K562 (cell line): ENCODE measurements around the gene NMT1. TPM values are rescaled to one million over a fixed set of nuclear protein-coding genes. Genes with fewer than 3 reads are reported as not detected.

ENCODE experiments used
- ARID4B ChIP-seq: sonication (generic); formaldehyde crosslinking; IDR thresholded peaks from 2 replicates; pipeline ENCODE4 v1.8.0; 2022; ENCODE audit warnings: mild to moderate bottlenecking, missing genetic modification reagents
- BRF1 ChIP-seq: IDR thresholded peaks from 3 replicates; pipeline ENCODE4 v1.6.1; 2011; ENCODE audit warnings: borderline replicate concordance, mild to moderate bottlenecking; ENCODE audit not compliant: insufficient read length; ENCODE audit errors: extremely low read depth
- CHD1 ChIP-seq: fragments of 200-600 bp; sonication (generic); IDR thresholded peaks from one replicate; pipeline ENCODE4 v1.6.1; 2012; ENCODE audit warnings: mild to moderate bottlenecking, moderate library complexity, low read length, inconsistent platforms
- CTCF ChIP-seq, 3 experiments: IDR thresholded peaks in 2 of 3; conservative IDR thresholded peaks in 1 of 3; 2 replicates each; pipeline ENCODE4 v1.5.1; 2011 to 2012; ENCODE audit warnings: low read length in 3 of 3, mild to moderate bottlenecking in 3 of 3, control low read depth in 2 of 3, improper control_type of control experiment in 1 of 3, inconsistent platforms in 1 of 3, low read depth in 1 of 3, mixed read lengths in 1 of 3, moderate library complexity in 1 of 3; ENCODE audit not compliant: insufficient read depth in 2 of 3
- ELK3 ChIP-seq: fragments of 450-650 bp; formaldehyde crosslinking; IDR thresholded peaks from 2 replicates; pipeline ENCODE4 v1.4.0; 2020; ENCODE audit warnings: mild to moderate bottlenecking
- GTF2B ChIP-seq: IDR thresholded peaks from 2 replicates; pipeline ENCODE4 v1.6.1; 2011; ENCODE audit not compliant: insufficient read length; ENCODE audit errors: extremely low read depth
- HMGN3 ChIP-seq: IDR thresholded peaks from 2 replicates; pipeline ENCODE4 v1.6.1; 2011; ENCODE audit warnings: borderline replicate concordance, low read depth, mild to moderate bottlenecking, mixed read lengths, low read length; ENCODE audit not compliant: insufficient read length; ENCODE audit errors: extremely low read depth
- PHTF2 ChIP-seq: fragments of 250-450 bp; sonication (Bioruptor Pico); IDR thresholded peaks from 2 replicates; pipeline ENCODE4 v1.5.0; 2021; ENCODE audit warnings: mild to moderate bottlenecking
- POLR2G ChIP-seq: fragments of 200-400 bp; formaldehyde crosslinking; IDR thresholded peaks from 2 replicates; pipeline ENCODE4 v1.6.1; 2017; ENCODE audit warnings: low read depth, mild to moderate bottlenecking, antibody characterized with exemption, low read length, moderate library complexity
- RB1 ChIP-seq: fragments of 450-650 bp; IDR thresholded peaks from 2 replicates; pipeline ENCODE4 v1.6.1; 2017; ENCODE audit warnings: low read depth, mild to moderate bottlenecking
- SRF ChIP-seq, 2 experiments: fragments of 250-450, 450-650 bp in 1 of 2; sonication (Bioruptor Pico) in 1 of 2; sonication (generic) in 1 of 2; formaldehyde crosslinking; IDR thresholded peaks; 2 replicates each; pipeline versions ENCODE4 v1.5.0 to v1.5.1; 2020 to 2022; ENCODE audit warnings: mild to moderate bottlenecking in 1 of 2, missing genetic modification reagents in 1 of 2
- ZBTB26 ChIP-seq: fragments of 450-650 bp; formaldehyde crosslinking; IDR thresholded peaks from 2 replicates; pipeline ENCODE4 v1.4.0; 2022; ENCODE audit warnings: missing genetic modification characterization
- ZNF12 ChIP-seq: sonication (generic); formaldehyde crosslinking; IDR thresholded peaks from 2 replicates; pipeline ENCODE4 v1.4.0; 2020; ENCODE audit warnings: mild to moderate bottlenecking, missing genetic modification reagents
- ZNF143 ChIP-seq: sonication (generic); formaldehyde crosslinking; IDR thresholded peaks from 2 replicates; pipeline ENCODE4 v1.9.0; 2022; ENCODE audit warnings: mild to moderate bottlenecking, missing genetic modification reagents
- ZNF444 ChIP-seq: fragments of 250-450 bp; sonication (Bioruptor Pico); IDR thresholded peaks from 2 replicates; pipeline ENCODE4 v1.4.0; 2020; ENCODE audit warnings: mild to moderate bottlenecking, moderate library complexity
- polyA plus RNA-seq, 8 experiments: library from polyadenylated mRNA; depleted of rRNA in 4 of 8; stranded (reverse) in 5 of 8; unstranded in 3 of 8; fragments of >200 nt; fragmentation: Nextera tagmentation in 2 of 8; fragmentation: Illumina TruSeq in 1 of 8; extraction: Ambion mirVana in 2 of 8; extraction: Trizol in 1 of 8; gene quantifications; 2 replicates each; pipeline versions ENCODE4 v1.2.1 to v1.2.3, GENCODE V29; 2011 to 2014; ENCODE audit warnings: inconsistent platforms in 1 of 8, missing spikeins in 1 of 8
- total RNA-seq, 7 experiments: library from RNA; depleted of rRNA in 6 of 7; stranded (reverse); fragments of >200 nt in 6 of 7; fragmentation: Illumina TruSeq in 2 of 7; extraction: Trizol in 2 of 7; gene quantifications; 2 replicates each; pipeline versions ENCODE4 v1.2.1 to v1.2.3, GENCODE V29; 2011 to 2021; ENCODE audit warnings: low replicate concordance in 1 of 7

NMT1 gene
- total and polyA plus RNA-seq, 9 of the 15 experiments (the other 6 are each of a cell fraction or from before 2014, with no cell fraction given), result 86.7 to 569 (median 213) TPM

- no peak for TF ChIP-seq CTCF (IDR thresholded peaks at IDR 0.05 in 2 of 3, conservative IDR thresholded peaks at IDR 0.05 in 1 of 3; ENCODE audit: insufficient read depth in 2 of 3, low read depth in 1 of 3, low read length in 3 of 3)
- TF ChIP-seq POLR2G, result peak; percentile 81
- peak; percentile 24 for TF ChIP-seq ARID4B (CRISPR knock-in tag)
- no peak for TF ChIP-seq PHTF2
- no peak for TF ChIP-seq RB1
- TF ChIP-seq CHD1, result peak; percentile 97
- TF ChIP-seq ZNF143 (CRISPR knock-in tag), result no peak
- TF ChIP-seq ELK3 (CRISPR knock-in tag), result no peak
- no peak for TF ChIP-seq GTF2B
- TF ChIP-seq ZNF444, result no peak
- TF ChIP-seq BRF1, result no peak
- no peak for TF ChIP-seq SRF (CRISPR knock-in tag; IDR thresholded peaks at IDR 0.05)
- TF ChIP-seq HMGN3, result no peak
- TF ChIP-seq ZBTB26 (CRISPR knock-in tag), result no peak
- TF ChIP-seq ZNF12, result no peak
These were observed 88.8 kb downstream of the NMT1 start (continued) for GRCh38 chr17:45149669-45150664.
